Left cardiac atrium (tissue), 4 donors: Measurements from ENCODE around the gene ABHD6. TPM values are rescaled to one million over a fixed set of nuclear protein-coding genes. Genes with fewer than 3 reads are reported as not detected.
"Not testable (repeated sequence)": the region's sequence is repeated elsewhere in the genome, so short reads cannot be mapped to it uniquely, and the experiment has no call there.

Source experiments
- ATAC-seq, 2 donors: fragments of 200-7000 bp; cut with Tn5 transposase; one replicate each; pipeline ENCODE4 v1.9.1; 2020; ENCODE audit warnings: mild to moderate bottlenecking in 2 of 2, moderate library complexity in 2 of 2
- DNase-seq: peaks from one replicate; pipeline ENCODE4 v3.0.0-alpha.2; 2020
- intact Hi-C, 2 donors: fragments of 100-400 bp; cut with DNase I; formaldehyde crosslinking; loops; one replicate each; pipeline versions ENCODE4 v1.14.1 to v1.15.1; 2022 to 2023
- total RNA-seq, 2 donors: library from RNA; stranded (reverse); fragmentation: NEBNext Ultra II Directional; extraction: Animal tissue kit (Norgen Biotek cat#: 25700); gene quantifications; one replicate each; pipeline ENCODE4 v1.2.1, GENCODE V29; 2021
- donor health status: DM: no; HTN: yes; CAD: no.
- donor health status: DM: no; HTN: yes; CAD: no; lungs with severe emphysema.
- donor health status: DM: yes; HTN: yes; CAD: no.
- donor health status: Dilated cardiomyopathy.

ABHD6 gene
- total RNA-seq, 2 donors from 2014 or later: 7.0 to 11.7 TPM

DNA sequence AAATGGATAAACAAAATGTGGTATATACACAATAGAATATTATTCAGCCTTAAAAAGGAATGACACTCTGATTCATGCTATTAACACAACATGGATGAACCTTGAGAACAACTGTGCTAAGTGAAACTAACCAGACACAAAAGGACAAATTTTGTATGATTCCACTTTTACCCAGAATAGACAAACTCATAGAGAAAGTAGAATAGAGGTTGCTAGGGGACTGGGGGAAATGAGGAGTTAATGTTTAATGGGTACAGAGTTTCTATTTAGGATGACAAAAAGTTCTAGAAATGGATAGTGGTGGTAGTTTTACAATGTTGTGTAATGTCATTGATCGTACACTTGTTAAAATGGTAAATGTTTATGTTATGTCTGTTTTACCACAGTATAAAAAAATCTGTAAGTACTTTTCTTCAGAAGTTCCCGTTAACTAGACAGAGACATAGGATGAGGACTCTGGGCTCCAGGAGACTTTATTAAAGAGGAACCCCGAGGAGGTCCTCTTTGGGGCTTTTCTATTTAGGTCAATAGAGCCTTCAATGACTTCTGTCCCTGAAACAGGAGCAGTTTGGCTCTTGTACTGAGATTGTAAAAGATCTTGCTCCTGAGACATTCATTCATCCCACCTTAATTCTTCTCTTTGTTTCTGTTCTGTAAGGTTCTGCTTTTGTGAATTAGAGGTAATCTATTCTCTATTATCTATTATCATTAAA lies 24.5 kb downstream of the ABHD6 start:
- ATAC-seq (no peak), DNase-seq (no peak)
- intact Hi-C loops: no loop called here

DNA sequence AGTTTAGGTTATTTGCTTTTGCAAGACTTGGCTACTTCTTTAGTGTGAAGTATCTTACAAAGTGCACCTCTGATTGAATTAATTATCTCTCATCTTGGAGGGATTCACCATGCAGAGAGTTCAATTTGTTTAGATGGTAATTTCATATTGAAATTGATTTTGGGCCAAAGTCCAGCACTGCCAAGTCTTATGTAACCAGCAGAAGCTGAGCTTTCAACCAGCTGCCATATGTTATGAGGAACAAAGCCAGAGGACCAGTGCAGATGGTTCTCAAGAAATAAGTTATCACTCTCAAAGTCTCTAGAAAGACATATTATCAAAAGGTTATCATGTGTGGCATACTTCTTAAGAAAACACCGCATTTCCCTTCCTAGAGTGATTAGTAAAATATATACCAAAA lies 29.0 kb downstream of the ABHD6 start:
- intact Hi-C loops: no loop called here
- DNase-seq (no peak), ATAC-seq (no peak)

DNA sequence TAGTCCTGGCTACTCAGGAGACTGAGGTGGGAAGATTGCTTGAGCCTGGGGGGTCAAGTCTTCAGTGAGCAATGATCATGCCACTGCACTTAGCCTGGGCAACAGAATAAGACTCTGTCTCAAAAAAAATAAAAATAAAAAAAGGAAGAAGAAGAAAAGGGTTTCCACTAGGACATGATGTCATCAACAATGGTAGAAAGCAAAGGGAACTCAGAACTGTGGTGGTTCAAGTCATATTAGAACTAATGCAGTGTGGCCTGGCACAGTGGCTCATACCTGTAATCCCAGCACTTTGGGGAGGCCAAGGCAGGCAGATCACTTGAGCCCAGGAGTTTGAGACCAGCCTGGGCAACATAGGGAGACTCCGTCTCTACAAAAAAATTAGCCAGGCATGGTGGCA lies 30.0 kb downstream of the ABHD6 start:
- DNase-seq, intact Hi-C loops, ATAC-seq: not testable (repeated sequence)

DNA sequence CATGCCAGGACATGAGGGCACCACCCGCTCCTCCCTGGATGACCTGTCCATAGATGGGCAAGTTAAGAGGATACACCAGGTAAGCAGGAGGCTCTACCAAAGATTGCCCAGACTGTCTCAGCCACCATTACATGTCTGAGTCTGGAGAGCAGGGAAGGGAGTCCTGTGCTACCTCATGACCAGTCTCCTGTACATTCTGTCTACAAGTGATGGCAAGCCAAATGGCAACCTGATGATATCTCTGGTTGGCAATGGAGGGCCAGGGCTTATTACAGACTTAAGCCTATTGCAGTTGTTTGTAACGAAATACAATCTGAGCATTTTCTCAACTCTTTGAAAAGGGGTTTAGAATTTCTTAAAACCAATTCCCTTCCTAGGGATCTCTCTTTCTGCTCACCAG lies 31.8 kb downstream of the ABHD6 start:
- intact Hi-C loops: no loop called here
- DNase-seq (no peak), ATAC-seq (no peak)

DNA sequence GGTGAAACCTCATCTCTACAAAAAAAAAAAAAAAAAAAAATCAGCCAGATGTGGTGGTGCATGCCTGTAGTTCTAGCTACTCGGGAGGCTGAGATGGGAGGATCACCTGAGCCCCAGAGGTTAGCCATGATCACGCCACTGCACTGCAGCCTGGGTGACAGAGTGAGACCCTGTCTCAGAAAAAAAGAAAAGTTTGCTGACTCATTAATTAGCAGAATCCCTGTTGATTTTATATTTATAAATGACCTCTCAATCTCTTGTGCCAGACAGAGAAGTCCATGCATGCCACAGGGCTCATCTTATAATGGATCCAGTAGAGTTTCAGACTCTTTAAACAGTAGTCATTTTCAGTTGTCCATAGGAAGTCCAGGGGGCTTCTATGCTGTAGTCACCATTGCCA lies 32.9 kb downstream of the ABHD6 start:
- DNase-seq (no peak), ATAC-seq (no peak)
- intact Hi-C loops: no loop called here

DNA sequence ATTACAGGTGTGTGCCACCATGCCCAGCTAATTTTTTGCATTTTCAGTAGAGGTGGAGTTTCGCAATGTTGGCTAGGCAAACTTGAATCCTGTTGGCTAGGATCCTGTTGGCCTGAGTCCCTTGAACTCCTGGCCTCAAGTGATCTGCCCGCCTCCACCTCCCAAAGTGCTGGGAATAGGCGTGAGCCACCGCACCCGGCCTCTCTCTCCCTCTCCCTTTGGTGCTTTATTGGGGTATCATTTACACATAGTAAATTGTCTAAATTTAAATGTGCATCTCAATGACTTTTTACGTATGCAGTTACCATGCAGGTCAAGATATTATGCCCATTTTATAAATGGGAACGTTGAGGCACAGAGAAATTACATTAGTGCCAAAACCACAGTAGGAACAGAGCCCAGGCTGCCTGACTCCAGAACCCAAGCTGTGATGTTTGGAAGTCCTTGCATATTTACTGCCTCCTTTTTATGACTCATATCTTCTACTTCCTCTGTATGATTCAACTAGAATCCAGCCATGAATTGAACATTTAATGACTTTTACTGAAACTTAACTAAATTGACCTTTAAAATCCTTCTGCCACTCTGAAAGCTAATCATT lies 34.4 kb downstream of the ABHD6 start:
- ATAC-seq (peak in 1 of 2 donors; percentile 84), DNase-seq (no peak)
- intact Hi-C loops: no loop called here

DNA sequence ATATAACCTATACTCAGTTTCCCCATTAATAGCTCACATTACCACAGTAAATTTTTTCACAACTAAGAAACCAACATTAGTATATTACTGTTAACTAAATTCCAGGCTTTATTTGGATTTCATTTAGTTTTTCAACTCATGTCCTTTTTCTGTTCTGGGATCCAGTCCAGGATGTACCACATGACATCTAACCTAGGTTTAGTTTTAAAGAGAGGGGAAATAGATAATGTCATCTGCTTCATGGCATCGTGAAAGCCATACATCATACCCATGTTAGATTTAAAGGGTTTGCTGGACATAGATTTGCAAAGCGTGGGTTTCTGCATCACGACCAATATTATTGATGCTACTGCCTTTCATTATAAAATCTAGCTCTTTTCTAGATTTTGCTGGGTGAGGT lies 35.3 kb downstream of the ABHD6 start:
- DNase-seq (no peak), ATAC-seq (no peak)
- intact Hi-C loops: no loop called here

DNA sequence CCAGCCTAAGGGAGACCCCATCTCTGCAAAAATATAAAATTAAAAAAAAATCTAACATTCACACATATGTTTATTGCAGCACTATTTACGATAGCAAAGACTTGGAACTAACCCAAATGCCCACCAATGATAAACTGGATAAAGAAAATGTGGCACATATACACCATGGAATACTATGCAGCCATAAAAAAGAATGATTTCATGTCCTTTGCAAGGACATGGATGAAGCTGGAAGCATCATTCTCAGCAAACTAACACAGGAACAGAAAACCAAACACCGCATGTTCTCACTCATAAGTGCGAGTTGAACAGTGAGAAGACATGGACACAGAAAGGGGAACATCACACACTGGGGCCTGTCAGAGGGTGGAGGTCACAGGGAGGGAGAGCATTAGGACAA lies 35.8 kb downstream of the ABHD6 start:
- ATAC-seq, DNase-seq, intact Hi-C loops: not testable (repeated sequence)

DNA sequence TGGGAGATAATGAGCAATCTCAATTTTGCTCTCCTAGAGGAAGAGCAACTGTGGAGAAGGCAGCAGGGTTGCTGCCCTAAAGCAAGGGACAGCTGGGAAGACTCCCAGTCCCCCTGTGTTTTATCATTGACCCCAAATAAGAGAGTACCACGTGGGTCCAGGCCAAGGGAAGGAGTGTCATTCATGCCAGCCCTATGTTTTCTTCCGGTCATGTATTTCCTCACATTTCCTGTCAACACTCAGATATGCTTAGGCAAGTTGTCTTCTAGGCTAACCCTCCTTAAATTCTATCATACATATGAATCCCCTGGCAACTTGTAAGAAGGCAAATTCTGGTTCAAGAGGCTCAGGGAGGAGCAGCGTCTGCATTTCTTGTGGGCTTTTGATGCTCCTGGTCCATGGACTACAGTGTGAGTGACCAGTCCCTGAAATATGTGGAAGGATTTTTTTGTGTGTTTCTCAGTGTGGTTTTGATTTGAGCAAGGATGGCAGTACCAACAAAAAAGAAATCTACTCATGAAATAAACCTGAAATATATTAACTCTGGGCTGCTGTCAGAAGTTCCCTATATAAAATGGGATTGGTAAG lies 36.5 kb downstream of the ABHD6 start:
- intact Hi-C loops: no loop called here
- DNase-seq (no peak), ATAC-seq (peak in 1 of 2 donors; percentile 19)

DNA sequence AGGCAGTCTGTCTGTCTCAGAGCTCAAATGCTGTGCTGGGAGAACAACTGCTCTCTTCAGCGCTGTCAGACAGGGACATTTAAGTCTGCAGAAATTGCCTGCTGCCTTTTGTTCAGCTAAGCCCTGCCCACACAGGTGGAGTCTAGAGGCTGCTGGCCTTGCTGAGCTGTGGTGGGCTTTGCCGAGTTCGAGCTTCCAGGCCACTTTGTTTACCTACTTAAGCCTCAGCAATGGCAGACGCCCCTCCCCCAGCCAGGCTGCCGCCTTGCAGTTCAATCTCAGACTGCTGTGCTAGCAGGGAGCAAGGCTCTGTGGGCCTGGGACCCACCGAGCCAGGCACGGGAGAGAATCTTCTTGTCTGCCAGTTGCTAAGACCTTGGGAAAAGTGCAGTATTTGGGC lies 43.5 kb downstream of the ABHD6 start:
- intact Hi-C loops: no loop called here
- DNase-seq (no peak), ATAC-seq (no peak)

DNA sequence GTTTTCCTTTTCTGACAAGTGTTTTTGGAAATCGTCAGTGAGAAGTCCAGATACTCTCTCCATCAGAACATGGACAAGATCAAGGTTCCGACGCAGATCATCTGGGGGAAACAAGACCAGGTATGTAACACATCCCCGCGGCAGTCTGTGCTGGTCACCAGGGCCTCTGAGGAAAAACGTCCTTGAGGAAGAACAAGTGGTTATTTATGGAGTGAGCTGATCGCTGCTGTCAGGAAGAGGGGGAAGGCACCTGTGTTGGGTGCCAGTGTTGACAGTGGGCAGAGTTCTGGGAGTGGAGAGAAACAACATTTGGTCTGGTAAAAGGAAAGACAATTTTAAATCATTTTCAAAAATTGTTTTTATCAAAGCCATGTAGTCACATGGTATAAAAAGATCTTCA lies 47.7 kb downstream of the ABHD6 start:
- DNase-seq: no peak
- peak; percentile 60 to 74 for ATAC-seq
- intact Hi-C loops: no loop called here

DNA sequence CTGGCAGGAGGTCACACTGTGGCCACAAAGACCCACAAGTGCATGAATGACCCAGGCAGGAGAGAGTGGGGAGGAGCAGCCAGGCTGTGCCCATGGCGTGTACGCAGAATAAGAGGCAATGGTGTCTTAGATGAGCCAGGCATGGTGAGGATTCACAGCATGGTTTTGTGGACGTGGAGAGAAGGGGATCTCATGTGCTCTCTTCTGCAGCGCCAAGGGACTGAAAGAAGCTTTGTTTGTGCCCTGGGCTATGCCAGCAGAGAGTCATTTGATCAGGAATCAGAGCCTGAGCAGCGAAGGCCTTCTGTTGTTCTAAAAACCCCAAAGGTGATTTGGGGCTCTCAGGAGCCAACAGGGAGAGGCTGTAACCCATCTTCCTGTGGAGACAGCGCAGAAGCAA lies 49.8 kb downstream of the ABHD6 start:
- intact Hi-C loops: no loop called here
- DNase-seq (no peak), ATAC-seq (no peak)

DNA sequence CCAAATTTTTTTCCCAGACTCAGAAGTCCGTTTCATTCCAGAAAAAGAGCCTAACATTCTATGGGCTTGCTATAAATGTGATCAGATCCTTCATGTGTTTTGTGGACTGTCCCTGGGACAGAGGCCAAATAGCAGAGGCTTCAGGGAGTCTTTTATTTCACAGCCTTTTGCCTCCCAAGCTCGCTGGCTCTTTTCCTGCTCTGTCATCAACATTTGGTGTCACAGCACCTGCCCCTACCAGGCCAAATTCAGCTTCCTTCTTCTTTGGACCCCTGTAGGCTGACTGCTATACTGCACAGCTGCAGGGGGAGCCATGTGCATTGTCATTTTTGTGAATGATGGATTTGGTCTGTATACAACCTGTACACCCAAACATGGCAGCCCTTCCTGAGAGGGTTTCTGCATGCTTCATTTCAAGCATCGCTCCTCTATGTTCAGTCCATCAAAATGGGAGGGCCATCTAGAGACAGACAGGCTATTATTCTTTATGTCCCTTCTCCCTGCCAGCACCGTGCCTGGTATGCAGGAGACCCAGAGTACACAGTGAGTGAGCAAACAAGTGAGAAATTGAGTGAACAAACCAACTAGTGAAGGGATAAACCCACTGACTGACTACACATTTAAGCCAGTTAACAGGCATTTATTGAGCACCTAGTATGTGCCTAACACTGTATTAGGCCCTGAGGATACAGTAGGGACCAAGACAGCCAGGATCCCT lies 50.6 kb downstream of the ABHD6 start:
- intact Hi-C loops: no loop called here
- ATAC-seq (peak; percentile 37 to 83), DNase-seq (no peak)

DNA sequence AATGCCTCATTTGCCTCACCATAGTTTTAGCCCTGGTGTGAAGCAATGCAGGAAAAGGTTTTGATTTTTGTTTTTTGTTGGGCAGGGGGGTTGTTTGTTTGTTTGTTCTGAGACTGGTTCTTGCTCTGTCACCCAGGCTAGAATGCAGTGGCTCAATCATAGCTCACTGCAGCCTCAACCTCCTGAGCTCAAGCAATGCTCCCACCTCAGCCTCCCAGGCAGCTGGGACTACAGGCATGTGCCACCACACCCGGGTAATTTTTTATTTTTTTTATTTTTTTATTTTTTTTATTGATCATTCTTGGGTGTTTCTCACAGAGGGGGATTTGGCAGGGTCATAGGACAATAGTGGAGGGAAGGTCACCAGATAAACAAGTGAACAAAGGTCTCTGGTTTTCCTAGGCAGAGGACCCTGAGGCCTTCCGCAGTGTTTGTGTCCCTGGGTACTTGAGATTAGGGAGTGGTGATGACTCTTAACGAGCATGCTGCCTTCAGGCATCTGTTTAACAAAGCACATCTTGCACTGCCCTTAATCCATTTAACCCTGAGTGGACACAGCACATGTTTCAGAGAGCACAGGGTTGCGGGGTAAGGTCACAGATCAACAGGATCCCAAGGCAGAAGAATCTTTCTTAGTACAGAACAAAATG lies 51.5 kb downstream of the ABHD6 start:
- intact Hi-C loops, DNase-seq, ATAC-seq: not testable (repeated sequence)

DNA sequence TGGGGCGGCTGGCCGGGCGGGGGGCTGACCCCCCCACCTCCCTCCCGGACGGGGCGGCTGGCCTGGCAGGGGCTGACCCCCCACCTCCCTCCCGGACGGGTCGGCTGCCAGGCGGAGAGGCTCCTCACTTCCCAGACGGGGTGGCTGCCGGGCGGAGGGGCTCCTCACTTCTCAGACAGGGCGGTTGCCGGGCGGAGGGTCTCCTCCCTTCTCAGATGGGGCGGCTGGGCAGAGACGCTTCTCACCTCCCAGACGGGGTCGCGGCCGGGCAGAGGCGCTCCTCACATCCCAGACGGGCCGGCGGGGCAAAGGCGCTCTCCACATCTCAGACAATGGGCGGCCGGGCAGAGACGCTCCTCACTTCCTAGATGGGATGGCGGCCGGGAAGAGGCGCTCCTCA lies 52.9 kb downstream of the ABHD6 start:
- intact Hi-C loops, ATAC-seq, DNase-seq: not testable (repeated sequence)

DNA sequence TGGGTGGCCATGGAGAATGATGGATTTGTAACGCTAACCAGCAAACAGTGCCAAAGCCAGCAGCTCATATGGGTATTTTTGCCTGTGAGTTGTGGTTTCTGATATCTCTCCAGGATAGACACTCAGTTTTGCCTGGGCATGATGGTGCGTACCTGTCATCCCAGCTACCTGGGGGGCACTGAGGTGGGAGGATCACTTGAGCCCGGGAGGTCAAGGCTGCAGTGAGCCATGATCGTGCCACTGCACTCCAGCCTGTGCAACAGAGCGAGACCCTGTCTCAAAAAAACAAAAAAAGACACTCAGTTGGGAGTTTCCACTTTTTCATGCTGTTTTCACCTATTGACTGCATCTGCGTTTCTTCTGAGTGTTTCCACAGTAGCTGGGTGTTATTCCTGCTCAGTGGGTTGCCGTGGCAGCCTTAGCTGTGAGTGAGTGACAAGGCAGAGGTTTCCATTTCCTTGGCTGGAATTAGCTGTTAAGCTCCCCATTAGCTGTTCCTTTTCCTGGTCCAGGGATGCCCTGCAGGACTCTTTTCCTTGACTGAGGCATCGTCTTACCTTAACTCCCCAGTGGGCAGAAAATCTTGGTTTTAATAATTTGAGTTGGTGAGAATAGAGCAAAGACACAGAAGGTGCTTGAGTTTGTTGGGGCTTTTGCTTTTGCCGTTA lies 54.2 kb downstream of the ABHD6 start:
- intact Hi-C loops: no loop called here
- no peak for ATAC-seq
- no peak for DNase-seq

DNA sequence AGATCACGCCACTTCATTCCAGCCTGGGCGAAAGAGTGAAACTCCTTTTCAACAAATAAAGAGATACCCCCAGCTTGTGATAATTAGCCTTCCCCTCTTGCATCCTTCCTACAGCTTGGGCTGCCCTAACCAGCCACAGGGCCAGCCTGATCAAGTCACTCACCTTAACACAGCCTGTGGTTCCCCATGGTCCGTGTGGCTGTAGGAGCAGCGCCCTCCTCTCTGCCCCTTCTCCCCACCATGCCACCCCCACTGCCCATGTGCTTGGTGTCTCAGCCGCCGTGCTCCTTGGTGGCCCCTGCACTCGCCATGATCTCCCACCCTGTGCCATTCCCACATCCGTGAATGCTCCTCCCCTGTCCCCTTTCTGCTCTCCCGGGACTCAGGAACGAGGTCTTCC lies 55.3 kb downstream of the ABHD6 start:
- intact Hi-C loops: no loop called here
- ATAC-seq: no peak
- no peak for DNase-seq

DNA sequence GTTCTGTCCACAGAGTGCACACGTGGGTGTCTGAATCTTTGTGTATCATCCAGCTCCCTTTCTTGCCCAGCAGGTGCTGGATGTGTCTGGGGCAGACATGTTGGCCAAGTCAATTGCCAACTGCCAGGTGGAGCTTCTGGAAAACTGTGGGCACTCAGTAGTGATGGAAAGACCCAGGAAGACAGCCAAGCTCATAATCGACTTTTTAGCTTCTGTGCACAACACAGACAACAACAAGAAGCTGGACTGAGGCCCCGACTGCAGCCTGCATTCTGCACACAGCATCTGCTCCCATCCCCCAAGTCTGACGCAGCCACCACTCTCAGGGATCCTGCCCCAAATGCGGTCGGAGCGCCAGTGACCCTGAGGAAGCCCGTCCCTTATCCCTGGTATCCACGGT lies 55.9 kb downstream of the ABHD6 start:
- DNase-seq: no peak
- intact Hi-C loops: no loop called here
- no peak for ATAC-seq

DNA sequence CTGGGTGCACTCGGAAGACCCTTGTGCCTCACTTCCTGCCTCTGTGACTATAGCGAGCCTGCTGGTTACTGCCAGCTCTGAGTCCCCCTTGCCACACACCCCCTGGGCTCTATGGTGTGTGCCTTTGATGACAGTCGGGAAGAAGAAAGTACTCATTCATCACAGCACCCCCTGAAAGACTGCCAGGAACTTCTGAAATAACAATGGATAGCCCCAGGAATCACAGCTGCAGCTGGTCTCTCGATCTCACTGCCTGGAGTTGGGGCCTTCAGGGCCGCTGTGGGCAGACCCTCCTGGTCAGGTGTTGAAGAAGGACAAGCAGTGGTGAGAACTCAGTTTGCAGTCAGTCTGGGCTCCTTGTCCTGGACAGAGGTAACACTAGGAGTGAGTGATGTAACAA lies 58.7 kb downstream of the ABHD6 start:
- intact Hi-C loops: no loop called here
- ATAC-seq (no peak), DNase-seq (no peak)
